Neuronal stem cell (in vitro differentiated cells): ENCODE measurements around the gene BMP6. TPM values are rescaled to one million over a fixed set of nuclear protein-coding genes. Genes with fewer than 3 reads are reported as not detected.
A peak's percentile ranks its signal among the peaks of the same experiment; 100 is the strongest.

Source experiments
- DNase-seq: peaks from one replicate; pipeline ENCODE4 v3.0.0-alpha.2; 2013; ENCODE audit warnings: low spot score
- H2AFZ ChIP-seq: one replicate; pipeline ENCODE4 v1.6.1; 2013; ENCODE audit warnings: mild to moderate bottlenecking, low read length, inconsistent platforms
- H2AK5ac ChIP-seq: 2 replicates; pipeline ENCODE4 v1.6.1; 2013; ENCODE audit warnings: low read depth, mild to moderate bottlenecking, inconsistent platforms, low read length, moderate library complexity, mixed read lengths
- H2BK120ac ChIP-seq: 2 replicates; pipeline ENCODE4 v1.6.1; 2013; ENCODE audit warnings: low read depth, mild to moderate bottlenecking, inconsistent platforms, low read length, moderate library complexity, mixed read lengths
- H2BK12ac ChIP-seq: one replicate; pipeline ENCODE4 v1.6.1; 2013; ENCODE audit warnings: low read length, inconsistent platforms
- H2BK15ac ChIP-seq: 2 replicates; pipeline ENCODE4 v1.6.1; 2013; ENCODE audit warnings: mild to moderate bottlenecking, low read length, inconsistent platforms, mixed read lengths
- H2BK5ac ChIP-seq: one replicate; pipeline ENCODE4 v1.6.1; 2013; ENCODE audit warnings: inconsistent platforms, mild to moderate bottlenecking, low read length, moderate library complexity
- H3K14ac ChIP-seq: one replicate; pipeline ENCODE4 v1.6.1; 2013; ENCODE audit warnings: low read length, inconsistent platforms
- H3K18ac ChIP-seq: 2 replicates; pipeline ENCODE4 v1.6.1; 2013; ENCODE audit warnings: low read length, inconsistent platforms
- H3K23ac ChIP-seq: 2 replicates; pipeline ENCODE4 v1.6.1; 2013; ENCODE audit warnings: low read depth, mild to moderate bottlenecking, mixed read lengths, low read length, inconsistent platforms; ENCODE audit not compliant: poor library complexity
- H3K27ac ChIP-seq: replicated peaks from 3 replicates; pipeline ENCODE4 v1.5.1; 2013; ENCODE audit warnings: low read length, inconsistent platforms
- H3K27me3 ChIP-seq, 3 experiments: 2 replicates each; pipeline ENCODE4 v1.6.1; 2013; ENCODE audit warnings: low read length in 3 of 3, mild to moderate bottlenecking in 2 of 3, inconsistent platforms in 1 of 3, low read depth in 1 of 3, mixed read lengths in 1 of 3, moderate library complexity in 1 of 3; ENCODE audit not compliant: control insufficient read depth in 3 of 3, insufficient read depth in 3 of 3
- H3K36me3 ChIP-seq, 2 donors: replicated peaks in 1 of 2; 2 replicates each; pipeline ENCODE4 v1.6.1; 2013; ENCODE audit warnings: low read length in 2 of 2; ENCODE audit not compliant: control insufficient read depth in 2 of 2, insufficient read depth in 2 of 2
- H3K4ac ChIP-seq: 2 replicates; pipeline ENCODE4 v1.6.1; 2013; ENCODE audit warnings: inconsistent platforms, mild to moderate bottlenecking, low read length, moderate library complexity
- H3K4me1 ChIP-seq, 2 donors: 1 replicate in 1 of 2; 2 replicates in 1 of 2; pipeline ENCODE4 v1.6.1; 2013; ENCODE audit warnings: low read length in 2 of 2, low read depth in 1 of 2; ENCODE audit not compliant: control insufficient read depth in 2 of 2, insufficient read depth in 1 of 2
- H3K4me2 ChIP-seq: one replicate; pipeline ENCODE4 v1.6.1; 2013; ENCODE audit warnings: mild to moderate bottlenecking, low read length, inconsistent platforms; ENCODE audit not compliant: insufficient read depth, poor library complexity, severe bottlenecking
- H3K4me3 ChIP-seq, 2 donors: 2 replicates each; pipeline ENCODE4 v1.5.1; 2013; ENCODE audit warnings: low read length in 2 of 2, mild to moderate bottlenecking in 2 of 2, inconsistent platforms in 1 of 2, moderate library complexity in 1 of 2
- H3K79me1 ChIP-seq: one replicate; pipeline ENCODE4 v1.6.1; 2013; ENCODE audit warnings: low read depth, mild to moderate bottlenecking, inconsistent platforms, low read length, moderate library complexity
- H3K9ac ChIP-seq: one replicate; pipeline ENCODE4 v1.6.1; 2013; ENCODE audit warnings: mild to moderate bottlenecking, low read depth, low read length, inconsistent platforms; ENCODE audit not compliant: poor library complexity
- H3K9me3 ChIP-seq, 2 donors: replicated peaks in 1 of 2; 2 replicates each; pipeline versions ENCODE3 to v1.6.1; 2013; ENCODE audit warnings: low read length in 2 of 2, mild to moderate bottlenecking in 2 of 2, inconsistent platforms in 1 of 2, low read depth in 1 of 2, mixed read lengths in 1 of 2, moderate library complexity in 1 of 2; ENCODE audit not compliant: control insufficient read depth in 2 of 2, insufficient read depth in 1 of 2
- H4K8ac ChIP-seq: one replicate; pipeline ENCODE4 v1.6.1; 2013; ENCODE audit warnings: low read depth, mild to moderate bottlenecking, inconsistent platforms, low read length, moderate library complexity
- H4K91ac ChIP-seq: one replicate; pipeline ENCODE4 v1.6.1; 2013; ENCODE audit warnings: low read length, low read depth, mild to moderate bottlenecking, inconsistent platforms; ENCODE audit not compliant: poor library complexity
- WGBS, 2 donors: extraction: QIAGEN DNeasy Blood & Tissue Kit; methylation state at CpG; one replicate each; pipeline ENCODE4 v1.1.7; 2013; ENCODE audit warnings: missing lambda C conversion rate in 2 of 2, mixed read lengths in 1 of 2; ENCODE audit not compliant: insufficient read length in 2 of 2, insufficient replicate concordance in 1 of 2; ENCODE audit errors: extremely low coverage in 2 of 2; 5-methylcytosine and 5-hydroxymethylcytosine counted together
- polyA plus RNA-seq, 2 experiments: library from polyadenylated mRNA; stranded (reverse); fragments of 200-250 nt; gene quantifications; one replicate each; pipeline ENCODE4 v1.2.3, GENCODE V29; 2013

Gene BMP6
- 0.59 TPM for polyA plus RNA-seq (2013, experiment 1 of 2)
- polyA plus RNA-seq (2013, experiment 2 of 2), result 0.66 TPM

DNA sequence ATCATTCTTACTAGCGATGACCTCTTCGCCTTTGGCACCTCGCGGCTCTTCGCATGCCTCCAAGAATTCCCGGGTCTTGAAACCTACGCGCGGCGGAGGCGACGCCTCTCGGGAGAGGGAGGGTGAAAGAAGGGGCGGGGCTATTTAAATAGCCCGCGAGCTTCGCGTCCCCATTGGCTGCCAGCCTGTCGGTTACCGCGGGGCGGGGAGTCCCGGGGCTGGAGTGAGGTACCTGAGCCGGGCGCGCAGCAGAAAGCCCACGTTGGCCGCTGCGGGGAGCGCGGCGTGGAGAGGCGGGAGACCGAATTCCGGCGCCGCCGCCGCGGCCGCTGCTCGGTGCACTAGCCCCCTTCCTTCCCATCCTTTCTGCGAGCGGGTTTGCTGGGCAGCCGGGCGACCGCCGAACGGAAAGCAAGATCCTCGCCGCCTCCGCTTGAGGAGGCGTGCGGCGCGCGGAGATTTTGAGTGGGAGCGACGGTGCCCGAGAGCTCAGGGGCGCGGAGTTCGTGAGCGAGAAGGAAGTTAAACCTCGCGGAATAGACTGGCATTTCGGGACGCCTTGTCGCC, at the start of gene BMP6:
TSS of gene BMP6 (plus strand) at position 251 of the 567 bp plus-strand sequence. CDS start 857 bp downstream, outside the sequence.
- Histone ChIP-seq H2BK12ac (peak within 1 kb of the TSS; percentile 78), H3K18ac (peak within 1 kb of the TSS; percentile 46), H3K9me3 (peaks cover 0 to 2% of the 10 kb centered on the region in 2 donors), H2BK5ac (no peak within 1 kb of the TSS), H2BK120ac (no peak within 1 kb of the TSS), H3K4me2 (peak within 1 kb of the TSS; percentile 98), H3K4me3 (peak within 1 kb of the TSS; percentile 47 to 83), H3K36me3 (no peaks in the 10 kb centered on the region), H3K27me3 (peaks cover 20 to 86% (median 51%) of the 10 kb centered on the region in 3 experiments), H4K91ac (no peak within 1 kb of the TSS), H3K14ac (no peak within 1 kb of the TSS), H4K8ac (no peak within 1 kb of the TSS), H2BK15ac (no peak within 1 kb of the TSS), H2AFZ (peak within 1 kb of the TSS; percentile 95), H2AK5ac (no peak within 1 kb of the TSS), H3K4me1 (peaks cover 11 to 18% of the 10 kb centered on the region in 2 donors), H3K23ac (peak within 1 kb of the TSS; percentile 83), H3K79me1 (no peaks in the 10 kb centered on the region), H3K27ac (no peak within 1 kb of the TSS), H3K9ac (peak within 1 kb of the TSS; percentile 51), H3K4ac (no peak within 1 kb of the TSS)
- WGBS, 2 donors, result no CpG with 5 or more reads among the region's 69 CpGs
- peak; percentile 85 for DNase-seq

DNA sequence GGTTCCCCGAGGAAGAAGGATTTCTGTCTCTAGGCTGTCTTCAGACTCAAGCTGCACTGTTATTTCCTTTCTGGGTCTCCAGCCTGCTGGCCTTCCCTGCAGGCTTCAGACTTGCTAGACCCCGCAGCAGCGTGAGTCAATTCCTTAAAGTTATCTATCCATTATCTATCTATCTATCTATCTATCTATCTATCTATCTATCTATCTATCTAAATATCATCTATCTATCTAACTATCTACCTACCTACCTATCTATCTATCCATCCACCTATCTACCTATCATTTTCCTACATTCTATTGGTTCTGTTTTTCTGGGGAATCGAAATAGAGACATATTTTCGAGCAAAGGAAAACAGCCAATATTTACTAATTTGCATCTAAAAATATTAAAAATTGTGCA, 48.7 kb upstream of the BMP6 start:
- Histone ChIP-seq H3K27ac (no peak overlapping the region), H3K9ac (no peak overlapping the region), H3K4me1 (no peaks in the 10 kb centered on the region), H3K4me3 (no peak overlapping the region), H2AFZ (no peak overlapping the region), H3K18ac (no peak overlapping the region), H2BK15ac (no peak overlapping the region), H3K9me3 (no peaks in the 10 kb centered on the region), H2BK5ac (no peak overlapping the region), H3K4ac (no peak overlapping the region), H3K36me3 (no peaks in the 10 kb centered on the region), H2BK12ac (no peak overlapping the region), H2BK120ac (no peak overlapping the region), H2AK5ac (no peak overlapping the region), H3K27me3 (peaks cover 0 to 32% (median 0%) of the 10 kb centered on the region in 3 experiments), H3K4me2 (no peak overlapping the region), H3K79me1 (no peaks in the 10 kb centered on the region), H3K23ac (no peak overlapping the region), H3K14ac (no peak overlapping the region), H4K8ac (no peak overlapping the region), H4K91ac (no peak overlapping the region)
- WGBS, 2 donors, result no CpG with 5 or more reads among the region's 5 CpGs
- DNase-seq, result no peak

DNA sequence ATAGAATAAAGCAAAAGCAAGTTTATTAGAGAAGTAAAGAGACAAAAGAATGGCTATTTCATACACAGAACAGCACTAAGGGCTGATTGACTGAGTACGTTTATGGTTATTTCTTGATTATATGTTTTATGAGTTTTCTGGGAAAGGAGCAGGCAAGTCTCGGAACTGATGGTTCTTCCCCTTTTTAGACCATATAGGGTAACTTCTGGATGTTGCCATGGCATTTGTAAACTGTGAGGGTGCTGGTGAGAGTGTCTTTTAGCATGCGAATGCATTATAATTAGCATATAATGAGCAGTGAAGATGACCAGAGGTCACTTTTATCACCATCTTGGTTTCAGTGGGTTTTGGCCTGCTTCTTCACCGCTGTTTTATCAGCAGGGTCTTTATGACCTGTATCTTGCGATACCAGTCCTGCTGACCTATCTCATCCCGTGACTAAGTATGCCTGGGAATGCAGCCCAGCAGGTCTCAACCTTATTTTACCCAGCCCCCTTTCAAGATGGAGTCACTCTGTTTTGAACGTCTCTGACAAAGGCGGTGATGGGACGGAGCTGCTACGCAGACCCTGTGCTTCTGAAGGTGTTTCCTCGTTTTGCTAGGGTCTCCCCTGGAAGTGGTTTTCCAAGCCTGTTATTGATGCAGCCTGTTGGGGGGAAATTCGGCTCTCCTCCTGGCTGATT, 45.4 kb upstream of the BMP6 start:
- H3K9me3 ChIP-seq, result no peaks in the 10 kb centered on the region
- H3K4me1 ChIP-seq, result peaks cover 0 to 2% of the 10 kb centered on the region in 2 donors
- H4K91ac ChIP-seq, result no peak overlapping the region
- H2BK5ac ChIP-seq, result no peak overlapping the region
- H3K4me2 ChIP-seq, result no peak overlapping the region
- H3K9ac ChIP-seq, result no peak overlapping the region
- WGBS, 2 donors, result no CpG with 5 or more reads among the region's 12 CpGs
- no peak overlapping the region for H3K18ac ChIP-seq
- H2BK12ac ChIP-seq, result no peak overlapping the region
- peaks cover 0 to 22% (median 0%) of the 10 kb centered on the region in 3 experiments for H3K27me3 ChIP-seq
- no peak overlapping the region for H2AK5ac ChIP-seq
- no peak overlapping the region for H3K27ac ChIP-seq
- H2BK120ac ChIP-seq, result no peak overlapping the region
- no peak overlapping the region for H3K23ac ChIP-seq
- H3K79me1 ChIP-seq, result no peaks in the 10 kb centered on the region
- no peak overlapping the region for H4K8ac ChIP-seq
- no peak overlapping the region for H3K14ac ChIP-seq
- H3K4me3 ChIP-seq, result no peak overlapping the region
- H2BK15ac ChIP-seq, result no peak overlapping the region
- no peaks in the 10 kb centered on the region for H3K36me3 ChIP-seq
- DNase-seq, result no peak
- H2AFZ ChIP-seq, result no peak overlapping the region
- no peak overlapping the region for H3K4ac ChIP-seq

DNA sequence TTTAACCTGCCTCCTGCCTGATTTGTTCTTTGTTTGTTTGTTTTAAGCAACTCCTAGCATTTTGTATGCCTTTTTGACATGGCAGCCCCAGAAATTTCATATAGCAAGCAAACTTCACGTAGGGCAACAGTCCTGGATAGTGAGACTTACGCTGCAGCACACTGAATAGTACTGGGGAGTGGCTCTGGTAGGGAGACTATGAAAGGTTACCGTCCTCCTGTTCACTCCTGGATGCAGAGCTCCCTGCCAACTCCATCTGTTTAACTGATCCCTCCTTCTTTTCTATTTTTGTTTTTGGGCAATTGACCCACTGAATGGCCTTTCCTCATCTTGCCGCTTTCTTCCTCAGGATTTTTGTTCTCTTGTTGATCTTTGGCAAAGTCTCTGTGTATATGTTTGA, 44.5 kb upstream of the BMP6 start:
- no peaks in the 10 kb centered on the region for H3K9me3 ChIP-seq
- no peak overlapping the region for H3K14ac ChIP-seq
- H3K9ac ChIP-seq, result no peak overlapping the region
- no peak overlapping the region for H3K4me3 ChIP-seq
- no peak overlapping the region for H2BK12ac ChIP-seq
- H3K4me2 ChIP-seq, result no peak overlapping the region
- peaks cover 0 to 2% of the 10 kb centered on the region in 2 donors for H3K4me1 ChIP-seq
- H2BK120ac ChIP-seq, result no peak overlapping the region
- peaks cover 0 to 22% (median 0%) of the 10 kb centered on the region in 3 experiments for H3K27me3 ChIP-seq
- no peaks in the 10 kb centered on the region for H3K36me3 ChIP-seq
- H4K91ac ChIP-seq, result no peak overlapping the region
- H2AFZ ChIP-seq, result no peak overlapping the region
- H4K8ac ChIP-seq, result no peak overlapping the region
- no peak overlapping the region for H3K23ac ChIP-seq
- no peak overlapping the region for H2AK5ac ChIP-seq
- no peak overlapping the region for H2BK5ac ChIP-seq
- H3K18ac ChIP-seq, result no peak overlapping the region
- no CpG with 5 or more reads among the region's 4 CpGs for WGBS, 2 donors
- DNase-seq, result no peak
- H3K79me1 ChIP-seq, result no peaks in the 10 kb centered on the region
- H3K27ac ChIP-seq, result no peak overlapping the region
- no peak overlapping the region for H3K4ac ChIP-seq
- H2BK15ac ChIP-seq, result no peak overlapping the region
